Endothelial cell (in vitro differentiated cells): ENCODE data around the gene IL10RB. TPM values are rescaled to one million over a fixed set of nuclear protein-coding genes. Genes with fewer than 3 reads are reported as not detected.

Experiments used
- DNase-seq: peaks from one replicate; pipeline ENCODE4 v3.0.0; 2021; ENCODE audit warnings: low spot score
- H3K27ac Mint-ChIP-seq: one replicate; pipeline ENCODE4 v1.8.0; 2021; ENCODE audit warnings: mixed read lengths, inconsistent platforms; ENCODE audit not compliant: unreplicated experiment
- H3K27me3 Mint-ChIP-seq: one replicate; pipeline ENCODE4 v1.8.0; 2021; ENCODE audit warnings: mild to moderate bottlenecking, moderate library complexity, mixed read lengths, inconsistent platforms; ENCODE audit not compliant: unreplicated experiment
- H3K36me3 Mint-ChIP-seq: one replicate; pipeline ENCODE4 v1.8.0; 2021; ENCODE audit warnings: mild to moderate bottlenecking, low read depth, mixed read lengths, inconsistent platforms; ENCODE audit not compliant: unreplicated experiment
- H3K4me1 Mint-ChIP-seq: one replicate; pipeline ENCODE4 v1.8.0; 2021; ENCODE audit warnings: mild to moderate bottlenecking, mixed read lengths, inconsistent platforms; ENCODE audit not compliant: unreplicated experiment
- H3K4me3 Mint-ChIP-seq: one replicate; pipeline ENCODE4 v1.8.0; 2021; ENCODE audit warnings: mild to moderate bottlenecking, mixed read lengths, inconsistent platforms; ENCODE audit not compliant: unreplicated experiment
- H3K9me3 Mint-ChIP-seq: one replicate; pipeline ENCODE4 v1.8.0; 2021; ENCODE audit warnings: mixed read lengths, inconsistent platforms; ENCODE audit not compliant: unreplicated experiment
- total RNA-seq: library from RNA; stranded (reverse); fragmentation: NEBNext Ultra II Directional; extraction: Animal tissue kit (Norgen Biotek cat#: 25700); gene quantifications from one replicate; pipeline ENCODE4 v1.2.1, GENCODE V29; 2021; ENCODE audit not compliant: unreplicated experiment
- TF ChIP-seq, protein P1 (sequence below): fragments of 200-600 bp; sonication (generic); IDR thresholded peaks from one replicate; pipeline ENCODE4 v1.5.0; 2021; ENCODE audit warnings: antibody characterized with exemption; ENCODE audit not compliant: unreplicated experiment

Gene IL10RB
- total RNA-seq, 1 donor from 2014 or later: 13.0 TPM

- Mint-ChIP-seq H3K27ac (no peak overlapping the region), H3K9me3 (no peaks in the 10 kb centered on the region), H3K36me3 (peaks cover 4% of the 10 kb centered on the region), H3K4me1 (peaks cover 27% of the 10 kb centered on the region), H3K27me3 (no peaks in the 10 kb centered on the region), H3K4me3 (no peak overlapping the region)
- DNase-seq: no peak
- TF ChIP-seq, protein P1, sequence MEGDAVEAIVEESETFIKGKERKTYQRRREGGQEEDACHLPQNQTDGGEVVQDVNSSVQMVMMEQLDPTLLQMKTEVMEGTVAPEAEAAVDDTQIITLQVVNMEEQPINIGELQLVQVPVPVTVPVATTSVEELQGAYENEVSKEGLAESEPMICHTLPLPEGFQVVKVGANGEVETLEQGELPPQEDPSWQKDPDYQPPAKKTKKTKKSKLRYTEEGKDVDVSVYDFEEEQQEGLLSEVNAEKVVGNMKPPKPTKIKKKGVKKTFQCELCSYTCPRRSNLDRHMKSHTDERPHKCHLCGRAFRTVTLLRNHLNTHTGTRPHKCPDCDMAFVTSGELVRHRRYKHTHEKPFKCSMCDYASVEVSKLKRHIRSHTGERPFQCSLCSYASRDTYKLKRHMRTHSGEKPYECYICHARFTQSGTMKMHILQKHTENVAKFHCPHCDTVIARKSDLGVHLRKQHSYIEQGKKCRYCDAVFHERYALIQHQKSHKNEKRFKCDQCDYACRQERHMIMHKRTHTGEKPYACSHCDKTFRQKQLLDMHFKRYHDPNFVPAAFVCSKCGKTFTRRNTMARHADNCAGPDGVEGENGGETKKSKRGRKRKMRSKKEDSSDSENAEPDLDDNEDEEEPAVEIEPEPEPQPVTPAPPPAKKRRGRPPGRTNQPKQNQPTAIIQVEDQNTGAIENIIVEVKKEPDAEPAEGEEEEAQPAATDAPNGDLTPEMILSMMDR: no peak
Measured at GRCh38 chr21:33228455-33228854, 37.7 kb upstream of the IL10RB start.

DNA sequence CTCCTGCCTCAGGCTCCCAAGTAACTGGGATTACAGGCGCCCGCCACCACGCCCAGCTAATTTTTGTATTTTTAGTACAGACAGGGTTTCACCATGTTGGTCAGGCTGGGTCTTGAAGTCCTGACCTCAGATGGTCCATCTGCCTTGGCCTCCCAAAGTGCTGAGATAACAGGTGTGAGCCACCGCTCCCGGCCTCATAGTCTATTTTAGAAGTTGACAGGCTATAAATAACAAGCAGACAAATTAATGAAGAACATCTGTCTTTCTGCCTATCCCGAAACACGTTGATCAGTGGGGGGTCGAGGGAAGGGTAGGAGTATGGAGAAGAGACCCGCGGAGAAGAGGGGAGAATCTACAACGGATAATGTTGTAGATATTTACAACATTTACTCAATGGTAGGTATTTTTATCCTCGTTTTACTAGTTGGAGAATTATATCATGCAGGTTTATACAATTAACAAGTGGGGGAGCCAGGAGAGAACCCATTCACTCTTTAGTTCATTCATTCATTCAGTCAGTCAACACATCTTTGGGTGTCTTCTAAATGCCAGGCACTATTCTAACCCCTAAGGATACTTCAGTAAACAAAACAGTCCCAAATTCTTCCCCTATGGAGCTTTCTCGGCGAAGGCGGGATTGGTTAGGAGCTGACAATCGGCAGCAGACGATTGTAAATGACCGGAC lies 36.9 kb upstream of the IL10RB start:
- Mint-ChIP-seq H3K27me3 (no peaks in the 10 kb centered on the region), H3K4me1 (peaks cover 34% of the 10 kb centered on the region), H3K27ac (peak overlapping the region; percentile 57), H3K9me3 (no peaks in the 10 kb centered on the region), H3K36me3 (peaks cover 5% of the 10 kb centered on the region), H3K4me3 (peak overlapping the region; percentile 88)
- TF ChIP-seq, protein P1: no peak
- DNase-seq: no peak

- no peaks in the 10 kb centered on the region for H3K9me3 Mint-ChIP-seq
- H3K27me3 Mint-ChIP-seq: no peaks in the 10 kb centered on the region
- peak within 1 kb of the TSS; percentile 57 for H3K27ac Mint-ChIP-seq
- TF ChIP-seq, protein P1: peak; percentile 12
- H3K4me3 Mint-ChIP-seq: peak within 1 kb of the TSS; percentile 93
- H3K4me1 Mint-ChIP-seq: peaks cover 38% of the 10 kb centered on the region
- H3K36me3 Mint-ChIP-seq: peaks cover 9% of the 10 kb centered on the region
- peak; percentile 86 for DNase-seq
Measured at GRCh38 chr21:33229784-33230544, 36.2 kb upstream of the IL10RB start, which contains the start of gene IFNAR2. Gene IFNAR2 (plus strand): TSS chr21:33229938. CDS start chr21:33241923, 11,985 bp downstream.

GRCh38 chr21:33230545-33231324 lies 35.4 kb upstream of the IL10RB start:
- Mint-ChIP-seq H3K36me3 (peaks cover 9% of the 10 kb centered on the region), H3K27ac (no peak overlapping the region), H3K27me3 (no peaks in the 10 kb centered on the region), H3K9me3 (no peaks in the 10 kb centered on the region), H3K4me1 (peaks cover 38% of the 10 kb centered on the region), H3K4me3 (peak overlapping the region; percentile 93)
- peak; percentile 48 for DNase-seq
- TF ChIP-seq, protein P1: no peak
